ENCODE results near the gene SERINC5.

SERINC5 gene

DNA sequence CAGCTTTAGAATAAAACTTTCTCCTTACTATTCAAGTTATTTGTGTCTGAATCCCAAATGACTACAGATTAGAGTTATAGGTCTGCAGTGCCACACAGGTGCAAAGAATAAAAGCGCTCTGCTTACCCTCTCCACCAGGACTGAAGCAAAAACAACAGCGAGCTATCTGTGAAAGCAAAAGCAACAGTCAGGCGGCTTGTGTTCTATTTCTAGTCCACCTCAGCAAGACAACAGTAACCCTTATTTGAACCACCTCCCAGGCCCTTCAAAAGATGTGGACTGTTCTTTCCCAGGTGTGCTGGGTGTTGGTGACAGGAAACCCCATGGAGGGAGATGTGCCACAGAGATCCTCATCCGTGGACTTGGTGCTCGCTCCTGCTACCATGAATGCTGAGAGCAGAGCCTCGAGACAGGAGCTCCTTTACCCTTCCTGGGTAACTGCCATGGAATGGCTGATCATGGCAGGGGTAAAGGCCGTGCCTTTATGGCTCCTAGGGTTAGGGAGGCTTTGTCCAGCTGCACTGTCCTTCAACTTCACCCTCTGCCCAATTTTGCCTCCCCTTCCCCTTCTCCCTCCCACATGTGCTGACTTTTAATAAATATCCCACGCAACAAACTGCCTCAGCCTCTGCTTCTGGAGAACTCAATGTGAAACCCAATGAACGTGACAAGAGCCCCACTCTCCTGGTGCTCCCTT lies 108.6 kb downstream of the SERINC5 start:
- ChIA-PET CTCF (no interaction called here), POLR2A (no interaction called here)
- no peak overlapping the region for H3K4me3 ChIP-seq (ENCODE audit: low read depth, low read length)
- TF ChIP-seq, protein P1, sequence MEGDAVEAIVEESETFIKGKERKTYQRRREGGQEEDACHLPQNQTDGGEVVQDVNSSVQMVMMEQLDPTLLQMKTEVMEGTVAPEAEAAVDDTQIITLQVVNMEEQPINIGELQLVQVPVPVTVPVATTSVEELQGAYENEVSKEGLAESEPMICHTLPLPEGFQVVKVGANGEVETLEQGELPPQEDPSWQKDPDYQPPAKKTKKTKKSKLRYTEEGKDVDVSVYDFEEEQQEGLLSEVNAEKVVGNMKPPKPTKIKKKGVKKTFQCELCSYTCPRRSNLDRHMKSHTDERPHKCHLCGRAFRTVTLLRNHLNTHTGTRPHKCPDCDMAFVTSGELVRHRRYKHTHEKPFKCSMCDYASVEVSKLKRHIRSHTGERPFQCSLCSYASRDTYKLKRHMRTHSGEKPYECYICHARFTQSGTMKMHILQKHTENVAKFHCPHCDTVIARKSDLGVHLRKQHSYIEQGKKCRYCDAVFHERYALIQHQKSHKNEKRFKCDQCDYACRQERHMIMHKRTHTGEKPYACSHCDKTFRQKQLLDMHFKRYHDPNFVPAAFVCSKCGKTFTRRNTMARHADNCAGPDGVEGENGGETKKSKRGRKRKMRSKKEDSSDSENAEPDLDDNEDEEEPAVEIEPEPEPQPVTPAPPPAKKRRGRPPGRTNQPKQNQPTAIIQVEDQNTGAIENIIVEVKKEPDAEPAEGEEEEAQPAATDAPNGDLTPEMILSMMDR (IDR thresholded peaks at IDR 0.05; ENCODE audit: insufficient read depth, low read length, missing control alignments) = no peak
- DNase-seq (ENCODE audit: low read depth, low spot score) = no peak

DNA sequence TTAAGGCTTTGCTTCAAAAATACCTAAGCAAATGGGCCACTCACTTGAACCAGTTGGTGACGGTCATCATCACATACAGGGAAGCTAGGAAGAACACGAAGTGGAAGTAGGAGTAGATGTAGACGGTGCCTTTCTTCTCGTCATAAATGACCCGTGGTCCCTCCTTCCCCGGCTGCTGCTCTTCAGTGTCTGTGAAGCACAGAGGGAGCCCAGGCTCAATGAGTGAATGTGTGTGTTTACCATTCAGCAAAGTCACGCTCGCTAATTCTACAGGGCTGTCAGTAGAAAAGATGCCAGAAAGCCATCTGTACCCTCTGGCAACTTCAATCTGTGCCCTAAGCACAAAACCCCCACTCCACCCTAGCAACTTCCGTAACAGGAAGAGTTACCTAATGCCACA lies 109.8 kb downstream of the SERINC5 start:
- CTCF ChIA-PET = no interaction called here
- DNase-seq (ENCODE audit: low read depth, low spot score) = no peak
- TF ChIP-seq, protein P1 (IDR thresholded peaks at IDR 0.05; ENCODE audit: insufficient read depth, low read length, missing control alignments) = no peak
- no peak overlapping the region for H3K4me3 ChIP-seq (ENCODE audit: low read depth, low read length)
- POLR2A ChIA-PET = no interaction called here

DNA sequence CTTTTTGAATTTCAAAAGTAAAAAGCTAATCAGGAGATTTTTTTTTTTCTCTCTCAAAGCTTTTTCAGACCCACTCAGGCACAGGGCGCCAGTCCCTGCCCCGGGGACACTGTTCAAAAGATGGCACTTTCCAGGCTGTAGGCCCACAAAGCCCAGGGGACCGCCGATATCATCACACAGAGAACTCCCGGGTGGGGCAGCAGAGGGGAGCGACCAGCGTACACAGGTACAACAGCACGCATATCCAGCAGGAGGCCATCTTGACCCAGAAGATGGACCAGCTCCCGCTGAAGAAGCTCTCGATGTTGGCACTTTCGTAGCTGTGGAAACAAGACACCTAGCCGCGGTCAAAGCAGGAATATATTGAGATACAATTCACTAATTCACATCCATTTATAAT lies 112.4 kb downstream of the SERINC5 start:
- CTCF ChIA-PET = no interaction called here
- POLR2A ChIA-PET = no interaction called here
- no peak overlapping the region for H3K4me3 ChIP-seq (ENCODE audit: low read depth, low read length)
- TF ChIP-seq, protein P1 (IDR thresholded peaks at IDR 0.05; ENCODE audit: insufficient read depth, low read length, missing control alignments) = no peak
- no peak for DNase-seq (ENCODE audit: low read depth, low spot score)

DNA sequence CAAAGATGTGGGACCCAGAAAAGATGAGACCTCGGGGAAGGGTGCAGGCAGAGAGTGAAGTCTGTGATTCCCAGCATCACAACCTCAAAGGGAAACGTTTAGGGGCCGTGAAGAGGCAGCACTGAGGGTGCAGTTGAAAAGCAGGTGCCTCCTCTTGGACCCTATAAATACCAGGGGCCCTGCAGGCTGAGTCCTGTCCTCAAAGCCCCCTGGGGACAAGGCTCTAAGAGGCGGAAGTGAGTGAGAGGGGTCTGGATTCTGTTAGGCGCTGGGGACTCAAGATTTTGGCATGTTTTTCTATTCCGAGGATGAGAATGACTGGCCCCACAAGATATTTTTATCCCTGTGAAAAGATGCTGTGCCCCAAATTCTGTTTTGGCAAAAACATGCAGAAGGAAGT lies 112.9 kb downstream of the SERINC5 start:
- ChIA-PET POLR2A (no interaction called here), CTCF (no interaction called here)
- no peak overlapping the region for H3K4me3 ChIP-seq (ENCODE audit: low read depth, low read length)
- no peak for DNase-seq (ENCODE audit: low read depth, low spot score)
- TF ChIP-seq, protein P1 (IDR thresholded peaks at IDR 0.05; ENCODE audit: insufficient read depth, low read length, missing control alignments) = no peak

DNA sequence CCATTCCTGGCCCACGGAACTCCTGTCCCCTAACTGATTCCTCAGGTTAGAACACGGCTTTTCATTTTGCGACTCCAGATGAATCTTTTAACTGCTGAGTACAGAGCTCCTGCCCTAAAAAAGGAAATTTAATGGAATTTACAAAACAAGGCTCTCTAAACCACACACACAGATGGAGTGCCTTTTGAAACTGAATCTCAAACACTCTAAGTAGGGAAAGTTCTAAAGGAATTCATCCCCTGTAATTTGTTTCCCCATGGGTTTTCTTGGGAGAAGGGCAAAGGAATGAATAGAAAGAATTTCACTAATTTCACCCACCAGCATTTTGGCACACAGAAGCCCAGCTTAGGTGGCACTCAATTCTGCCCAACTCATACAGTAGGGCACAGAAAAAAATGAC lies 114.2 kb downstream of the SERINC5 start:
- no peak for DNase-seq (ENCODE audit: low read depth, low spot score)
- POLR2A ChIA-PET = no interaction called here
- CTCF ChIA-PET = interaction anchor here (1.3 to 1.4 kb wide), 2 partner anchors 14 to 58 kb away, joined by 3 to 4 read pairs; no protein-coding TSS in a partner anchor
- H3K4me3 ChIP-seq (ENCODE audit: low read depth, low read length) = no peak overlapping the region
- TF ChIP-seq, protein P1 (IDR thresholded peaks at IDR 0.05; ENCODE audit: insufficient read depth, low read length, missing control alignments) = no peak

DNA sequence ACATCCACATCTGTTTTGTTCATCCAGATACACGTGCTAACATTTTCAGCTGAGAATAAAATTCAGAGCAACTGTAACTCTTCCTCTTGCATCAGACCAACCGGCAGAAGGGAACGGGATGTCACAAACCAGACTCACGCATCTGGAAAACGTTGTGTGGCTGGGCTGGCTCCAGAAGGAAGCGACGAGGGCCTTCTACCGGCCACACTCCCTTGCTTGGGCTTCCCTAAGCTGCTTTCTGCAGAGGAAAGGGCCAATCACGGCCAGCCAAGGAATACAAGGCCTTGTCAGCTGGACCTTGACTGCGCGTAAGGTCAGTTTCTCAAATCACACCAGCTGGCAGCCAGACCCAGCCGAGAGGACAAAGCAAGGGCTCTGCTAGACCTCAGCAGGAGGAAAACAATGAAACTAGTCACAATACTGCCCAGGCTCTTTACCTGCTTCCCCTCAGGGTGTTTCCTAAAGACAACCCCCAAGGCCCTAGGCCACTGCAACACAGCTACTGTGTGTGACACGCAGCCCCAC lies 114.6 kb downstream of the SERINC5 start:
- no peak for DNase-seq (ENCODE audit: low read depth, low spot score)
- TF ChIP-seq, protein P1 (IDR thresholded peaks at IDR 0.05; ENCODE audit: insufficient read depth, low read length, missing control alignments) = no peak
- no peak overlapping the region for H3K4me3 ChIP-seq (ENCODE audit: low read depth, low read length)
- CTCF ChIA-PET = interaction anchor here (1.3 to 1.4 kb wide), 2 partner anchors 14 to 58 kb away, joined by 3 to 4 read pairs; no protein-coding TSS in a partner anchor
- POLR2A ChIA-PET = no interaction called here
